OCI-LY7 (cell line): ENCODE data around the gene MYH10. TPM values are rescaled to one million over a fixed set of nuclear protein-coding genes. Genes with fewer than 3 reads are reported as not detected.

Source experiments
- BruUV-seq: library from RNA; stranded (reverse); fragments of 400-500 nt; replicated peaks from 2 replicates; lab custom pipeline; 2021; lab: Mats Ljungman, UMichigan
- CTCF ChIA-PET: fragments of 300-600 bp; sonication (Branson Sonifier 250); formaldehyde crosslinking; loops from one replicate; lab custom pipeline; 2022; ENCODE audit warnings: antibody characterized with exemption; ENCODE audit not compliant: unreplicated experiment; lab: Charles Lee
- POLR2A ChIA-PET: fragments of 300-600 bp; sonication (Branson Sonifier 250); formaldehyde crosslinking; loops from one replicate; lab custom pipeline; 2022; ENCODE audit warnings: antibody characterized with exemption; lab: Charles Lee
- DNase-seq: peaks from one replicate; pipeline ENCODE4 v3.0.0-alpha.2; 2015; ENCODE audit warnings: low spot score
- H2AFZ ChIP-seq: fragments of 200-600 bp; sonication (generic), shearing (Covaris generic); 2 replicates; pipeline ENCODE4 v1.6.1; 2014; ENCODE audit warnings: mild to moderate bottlenecking, antibody characterized with exemption, low read length, moderate library complexity
- H3K27ac ChIP-seq: fragments of 200-600 bp; sonication (generic); 2 replicates; pipeline ENCODE4 v1.5.1; 2014; ENCODE audit warnings: mixed run types, low read depth, mild to moderate bottlenecking, moderate library complexity, low read length, inconsistent platforms; ENCODE audit not compliant: poor library complexity, severe bottlenecking
- H3K36me3 ChIP-seq: fragments of 200-600 bp; sonication (generic); 2 replicates; pipeline ENCODE4 v1.6.1; 2014; ENCODE audit warnings: mild to moderate bottlenecking, antibody characterized with exemption, low read length, moderate library complexity, mixed read lengths; ENCODE audit not compliant: insufficient read depth
- H3K4me1 ChIP-seq: fragments of 200-600 bp; sonication (generic); 2 replicates; pipeline ENCODE4 v1.5.1; 2014; ENCODE audit warnings: mild to moderate bottlenecking, low read length; ENCODE audit not compliant: insufficient read depth, poor library complexity, severe bottlenecking
- H3K4me2 ChIP-seq: fragments of 200-600 bp; sonication (generic); 2 replicates; pipeline ENCODE4 v1.6.1; 2014; ENCODE audit warnings: mild to moderate bottlenecking, low read length
- H3K4me3 ChIP-seq: fragments of 200-600 bp; sonication (generic); 2 replicates; pipeline ENCODE4 v1.5.1; 2014; ENCODE audit warnings: mild to moderate bottlenecking, low read depth, low read length; ENCODE audit not compliant: poor library complexity, severe bottlenecking
- H3K79me2 ChIP-seq: fragments of 200-600 bp; sonication (generic); 2 replicates; pipeline ENCODE4 v1.6.1; 2016; ENCODE audit warnings: low read depth, mild to moderate bottlenecking, low read length, moderate library complexity, mixed read lengths; ENCODE audit not compliant: insufficient read depth
- H3K9me2 ChIP-seq: fragments of 200-600 bp; sonication (generic); 2 replicates; pipeline ENCODE4 v1.6.1; 2016; ENCODE audit warnings: mild to moderate bottlenecking, low read length, mixed read lengths; ENCODE audit not compliant: insufficient read depth
- H3K9me3 ChIP-seq: fragments of 200-600 bp; sonication (generic); 2 replicates; pipeline ENCODE4 v1.6.1; 2014; ENCODE audit warnings: mild to moderate bottlenecking, mixed run types, low read length, mixed read lengths
- H4K20me1 ChIP-seq: fragments of 200-600 bp; sonication (generic); 2 replicates; pipeline ENCODE4 v1.6.1; 2014; ENCODE audit warnings: mild to moderate bottlenecking, antibody characterized with exemption, low read length, moderate library complexity, mixed read lengths; ENCODE audit not compliant: insufficient read depth
- EZH2phosphoT487 ChIP-seq: fragments of 200-600 bp; sonication (generic); IDR thresholded peaks from 2 replicates; pipeline ENCODE4 v1.6.1; 2018; ENCODE audit warnings: low read depth, borderline replicate concordance, mild to moderate bottlenecking, mixed run types, antibody characterized with exemption, low read length, moderate library complexity, mixed read lengths
- intact Hi-C: fragments of 100-400 bp; cut with micrococcal nuclease; formaldehyde crosslinking; loops from one replicate; pipeline ENCODE4 v1.10.0; 2022; ENCODE audit not compliant: unreplicated experiment
- total RNA-seq, 2 experiments: library from RNA; depleted of rRNA in 1 of 2; stranded (reverse); fragments of >200 nt in 1 of 2; shearing (Covaris generic) in 1 of 2; gene quantifications; 2 replicates each; pipeline ENCODE4 v1.2.3, GENCODE V29; 2014 to 2022
- TF ChIP-seq, protein P1 (sequence below): fragments of 200-600 bp; sonication (generic); conservative IDR thresholded peaks from 2 replicates; pipeline ENCODE4 v1.5.1; 2014; ENCODE audit warnings: mild to moderate bottlenecking, antibody characterized with exemption, low read length, moderate library complexity, mixed read lengths

MYH10 gene
- total RNA-seq, 2 experiments from 2014 or later = 41.9 to 60.4 TPM

DNA sequence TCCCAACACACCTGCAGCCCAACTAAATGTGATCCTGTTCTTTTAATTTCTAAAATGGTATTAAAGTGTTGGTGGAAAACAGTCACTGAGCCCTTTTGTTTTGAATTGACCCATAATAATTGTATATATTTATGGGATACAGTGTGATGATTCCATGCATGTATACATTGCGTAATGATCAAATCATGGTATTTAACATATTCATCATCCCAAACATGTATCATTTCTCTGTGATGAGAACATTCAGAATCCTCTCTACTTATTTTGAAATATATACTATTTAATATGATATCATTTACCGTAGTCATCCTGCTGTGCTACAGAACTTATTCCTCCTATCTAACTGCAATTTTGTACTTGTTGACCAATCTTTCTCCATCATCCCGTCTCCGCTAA lies 14.0 kb upstream of the MYH10 start:
- ChIA-PET CTCF (no interaction called here), POLR2A (no interaction called here)
- Histone ChIP-seq H3K4me2 (no peak overlapping the region), H3K9me2 (no peaks in the 10 kb centered on the region), H3K4me1 (no peaks in the 10 kb centered on the region), H2AFZ (no peak overlapping the region), H3K9me3 (no peaks in the 10 kb centered on the region), H3K79me2 (no peaks in the 10 kb centered on the region), H3K27ac (no peak overlapping the region), H3K36me3 (no peaks in the 10 kb centered on the region), H3K4me3 (no peak overlapping the region), H4K20me1 (no peaks in the 10 kb centered on the region)
- TF ChIP-seq, protein P1, sequence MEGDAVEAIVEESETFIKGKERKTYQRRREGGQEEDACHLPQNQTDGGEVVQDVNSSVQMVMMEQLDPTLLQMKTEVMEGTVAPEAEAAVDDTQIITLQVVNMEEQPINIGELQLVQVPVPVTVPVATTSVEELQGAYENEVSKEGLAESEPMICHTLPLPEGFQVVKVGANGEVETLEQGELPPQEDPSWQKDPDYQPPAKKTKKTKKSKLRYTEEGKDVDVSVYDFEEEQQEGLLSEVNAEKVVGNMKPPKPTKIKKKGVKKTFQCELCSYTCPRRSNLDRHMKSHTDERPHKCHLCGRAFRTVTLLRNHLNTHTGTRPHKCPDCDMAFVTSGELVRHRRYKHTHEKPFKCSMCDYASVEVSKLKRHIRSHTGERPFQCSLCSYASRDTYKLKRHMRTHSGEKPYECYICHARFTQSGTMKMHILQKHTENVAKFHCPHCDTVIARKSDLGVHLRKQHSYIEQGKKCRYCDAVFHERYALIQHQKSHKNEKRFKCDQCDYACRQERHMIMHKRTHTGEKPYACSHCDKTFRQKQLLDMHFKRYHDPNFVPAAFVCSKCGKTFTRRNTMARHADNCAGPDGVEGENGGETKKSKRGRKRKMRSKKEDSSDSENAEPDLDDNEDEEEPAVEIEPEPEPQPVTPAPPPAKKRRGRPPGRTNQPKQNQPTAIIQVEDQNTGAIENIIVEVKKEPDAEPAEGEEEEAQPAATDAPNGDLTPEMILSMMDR = no peak
- no peak for TF ChIP-seq EZH2phosphoT487
- no peak for DNase-seq
- BruUV-seq = no TSS peak
- intact Hi-C loops = no loop called here

DNA sequence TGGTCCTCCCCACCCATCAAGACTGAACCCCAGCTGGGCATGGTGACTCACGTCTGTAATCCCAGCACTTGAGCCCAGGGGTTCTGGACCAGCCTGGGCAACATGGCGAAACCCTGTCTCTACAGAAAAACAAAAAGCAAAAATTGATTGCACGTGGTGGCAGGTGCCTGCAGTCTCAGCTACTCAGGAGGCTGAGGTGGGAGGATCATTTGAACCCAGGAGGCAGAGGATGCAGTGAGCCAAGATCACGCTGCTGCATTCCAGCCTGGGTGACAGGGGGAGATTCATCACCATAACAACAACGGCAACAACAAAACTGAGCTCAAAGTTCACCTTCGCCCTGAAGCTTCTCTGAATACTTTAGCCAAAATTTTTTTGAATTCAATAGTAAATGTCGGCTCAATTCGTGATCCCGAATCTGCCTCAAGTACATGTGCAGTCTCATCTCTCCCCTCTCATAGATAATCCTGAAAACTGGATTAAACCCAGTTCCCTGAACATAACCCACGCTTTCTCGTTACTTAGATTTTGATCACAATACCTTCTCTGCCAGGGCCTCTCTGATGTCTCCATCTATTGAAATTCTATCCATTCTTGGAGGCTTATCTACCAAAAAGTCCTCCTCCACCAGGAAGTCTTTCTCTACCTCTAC lies 13.5 kb upstream of the MYH10 start:
- intact Hi-C loops = no loop called here
- ChIA-PET CTCF (no interaction called here), POLR2A (no interaction called here)
- Histone ChIP-seq H2AFZ (no peak overlapping the region), H4K20me1 (no peaks in the 10 kb centered on the region), H3K9me2 (no peaks in the 10 kb centered on the region), H3K4me3 (no peak overlapping the region), H3K27ac (no peak overlapping the region), H3K36me3 (no peaks in the 10 kb centered on the region), H3K9me3 (no peaks in the 10 kb centered on the region), H3K4me1 (no peaks in the 10 kb centered on the region), H3K79me2 (no peaks in the 10 kb centered on the region), H3K4me2 (no peak overlapping the region)
- BruUV-seq = no TSS peak
- no peak for DNase-seq
- TF ChIP-seq, protein P1 = no peak
- no peak for TF ChIP-seq EZH2phosphoT487

DNA sequence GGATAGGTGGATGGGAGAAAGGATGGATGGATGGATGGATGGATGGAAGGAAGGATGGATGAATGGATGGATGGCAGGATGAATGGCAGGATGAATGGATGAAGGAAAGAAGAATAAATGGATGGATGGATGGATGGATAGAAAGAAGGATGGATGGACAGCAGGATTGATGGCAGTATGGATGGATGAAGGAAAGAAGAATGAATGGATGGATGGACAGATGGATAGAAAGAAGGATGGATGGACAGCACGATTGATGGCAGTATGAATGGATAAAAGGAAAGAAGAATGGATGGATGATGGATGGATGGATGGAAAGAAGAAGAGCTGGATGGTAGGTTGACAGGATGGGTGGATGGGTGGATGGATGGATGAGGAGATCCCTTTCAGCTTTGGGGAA lies 9.2 kb upstream of the MYH10 start:
- Histone ChIP-seq H3K79me2 (no peaks in the 10 kb centered on the region), H3K4me3 (no peak overlapping the region), H3K9me3 (no peaks in the 10 kb centered on the region), H2AFZ (no peak overlapping the region), H3K27ac (no peak overlapping the region), H3K4me1 (no peaks in the 10 kb centered on the region), H3K4me2 (no peak overlapping the region), H3K9me2 (no peaks in the 10 kb centered on the region), H3K36me3 (no peaks in the 10 kb centered on the region), H4K20me1 (no peaks in the 10 kb centered on the region)
- BruUV-seq = no TSS peak
- TF ChIP-seq, protein P1 = no peak
- no peak for TF ChIP-seq EZH2phosphoT487
- intact Hi-C loops = loop anchor here (10.0 kb wide), 1 partner anchor 325 kb away; the partner anchor contains the start of gene PIK3R5
- CTCF ChIA-PET = no interaction called here
- DNase-seq = no peak
- POLR2A ChIA-PET = no interaction called here
